ENCODE data around the gene PRR36.
"Not testable (repeated sequence)": the region's sequence is repeated elsewhere in the genome, so short reads cannot be mapped to it uniquely, and the experiment has no call there.

The PRR36 gene

GRCh38 chr19:7861619-7862412 is 12.4 kb downstream of the PRR36 start:
- TF ChIP-seq CTCF (IDR thresholded peaks at IDR 0.05) = no peak
- H3K4me1 ChIP-seq = no peaks in the 10 kb centered on the region
- no peak overlapping the region for H3K27ac ChIP-seq
- H3K4me2 ChIP-seq (ENCODE audit: low read length) = no peak overlapping the region
- H3K9me3 ChIP-seq (ENCODE audit: control insufficient read depth, low read length) = no peaks in the 10 kb centered on the region
- no peaks in the 10 kb centered on the region for H3K27me3 ChIP-seq (ENCODE audit: control insufficient read depth, insufficient read depth, low read length)
- no peak overlapping the region for H3K9ac ChIP-seq
- H3K36me3 ChIP-seq (ENCODE audit: control insufficient read depth, insufficient read depth, low read length) = no peaks in the 10 kb centered on the region
- H3K4me3 ChIP-seq (ENCODE audit: low read depth, low read length) = no peak overlapping the region
- no peaks in the 10 kb centered on the region for H3K79me2 ChIP-seq
- no peak overlapping the region for H2AFZ ChIP-seq

- no peaks in the 10 kb centered on the region for H3K9me3 ChIP-seq (ENCODE audit: control insufficient read depth, low read length)
- H2AFZ ChIP-seq = no peak overlapping the region
- no peak overlapping the region for H3K4me2 ChIP-seq (ENCODE audit: low read length)
- no peak for TF ChIP-seq CTCF (IDR thresholded peaks at IDR 0.05)
- no peaks in the 10 kb centered on the region for H3K79me2 ChIP-seq
- H3K9ac ChIP-seq = no peak overlapping the region
- no peak overlapping the region for H3K27ac ChIP-seq
- no peaks in the 10 kb centered on the region for H3K27me3 ChIP-seq (ENCODE audit: control insufficient read depth, insufficient read depth, low read length)
- H3K4me1 ChIP-seq = no peaks in the 10 kb centered on the region
- H3K4me3 ChIP-seq (ENCODE audit: low read depth, low read length) = no peak overlapping the region
- H3K36me3 ChIP-seq (ENCODE audit: control insufficient read depth, insufficient read depth, low read length) = no peaks in the 10 kb centered on the region
Measured at GRCh38 chr19:7860714-7861618, 13.2 kb downstream of the PRR36 start.

- H3K36me3 ChIP-seq (ENCODE audit: control insufficient read depth, insufficient read depth, low read length) = no peaks in the 10 kb centered on the region
- H3K9me3 ChIP-seq (ENCODE audit: control insufficient read depth, low read length) = no peaks in the 10 kb centered on the region
- TF ChIP-seq CTCF (IDR thresholded peaks at IDR 0.05) = no peak
- H3K79me2 ChIP-seq = no peaks in the 10 kb centered on the region
- H3K4me1 ChIP-seq = no peaks in the 10 kb centered on the region
- no peak overlapping the region for H3K9ac ChIP-seq
- H3K4me3 ChIP-seq (ENCODE audit: low read depth, low read length) = no peak overlapping the region
- H3K27me3 ChIP-seq (ENCODE audit: control insufficient read depth, insufficient read depth, low read length) = no peaks in the 10 kb centered on the region
- no peak overlapping the region for H2AFZ ChIP-seq
- H3K4me2 ChIP-seq (ENCODE audit: low read length) = no peak overlapping the region
- no peak overlapping the region for H3K27ac ChIP-seq
Measured at GRCh38 chr19:7859831-7860713, 14.1 kb downstream of the PRR36 start.

- not testable (repeated sequence) for H3K4me2 ChIP-seq (ENCODE audit: low read length); H3K36me3 ChIP-seq (ENCODE audit: control insufficient read depth, insufficient read depth, low read length); H3K4me1 ChIP-seq; H3K9me3 ChIP-seq (ENCODE audit: control insufficient read depth, low read length); H3K79me2 ChIP-seq; H3K27ac ChIP-seq; H2AFZ ChIP-seq; H3K27me3 ChIP-seq (ENCODE audit: control insufficient read depth, insufficient read depth, low read length); H3K4me3 ChIP-seq (ENCODE audit: low read depth, low read length); H3K9ac ChIP-seq
Measured at GRCh38 chr19:7859087-7859486, 15.1 kb downstream of the PRR36 start.

All from parathyroid adenoma (tissue), 2 donors.